OCI-LY3 (cell line): ENCODE measurements around the gene AMBRA1.

ENCODE experiments used
- H2AFZ ChIP-seq: fragments of 200-600, 300-600 bp; shearing (Covaris generic); 2 replicates; pipeline ENCODE4 v1.6.0; 2014; ENCODE audit warnings: antibody characterized with exemption, low read depth, low read length
- H3K27ac ChIP-seq: fragments of 200-600, 300-600 bp; sonication (generic); 2 replicates; pipeline ENCODE4 v1.5.1; 2014; ENCODE audit warnings: mild to moderate bottlenecking, low read length, moderate library complexity, mixed read lengths
- H3K27me3 ChIP-seq: fragments of 200-600, 300-600 bp; sonication (generic); 2 replicates; pipeline ENCODE4 v1.6.1; 2014; ENCODE audit warnings: low read depth, low read length, mixed read lengths
- H3K36me3 ChIP-seq: fragments of 200-600, 300-600 bp; sonication (generic); replicated peaks from 2 replicates; pipeline ENCODE3; 2014; ENCODE audit warnings: low read depth, low read length, mixed read lengths
- H3K4me1 ChIP-seq: fragments of 300-600, 200-600 bp; sonication (generic); 2 replicates; pipeline ENCODE4 v1.6.1; 2014; ENCODE audit warnings: low read length, mixed read lengths
- H3K4me2 ChIP-seq: fragments of 200-600, 300-600 bp; sonication (generic); 2 replicates; pipeline ENCODE4 v1.6.1; 2014; ENCODE audit warnings: low read length, mixed read lengths
- H3K4me3 ChIP-seq: fragments of 300-600, 200-600 bp; sonication (generic); 2 replicates; pipeline ENCODE4 v1.5.1; 2014; ENCODE audit warnings: antibody characterized with exemption, mild to moderate bottlenecking, low read length, moderate library complexity
- H3K79me2 ChIP-seq: fragments of 300-600, 200-600 bp; shearing (Covaris generic); 2 replicates; pipeline ENCODE4 v1.6.1; 2014; ENCODE audit warnings: mild to moderate bottlenecking, low read length, mixed read lengths
- H3K9ac ChIP-seq: fragments of 300-600, 200-600 bp; shearing (Covaris generic); 2 replicates; pipeline ENCODE4 v1.6.0; 2014; ENCODE audit warnings: mild to moderate bottlenecking, low read length, moderate library complexity
- H3K9me3 ChIP-seq: fragments of 200-600, 300-600 bp; shearing (Covaris generic); 2 replicates; pipeline ENCODE4 v1.6.1; 2014; ENCODE audit warnings: low read length, mixed read lengths; ENCODE audit not compliant: insufficient read depth
- H4K20me1 ChIP-seq: fragments of 200-600, 300-600 bp; sonication (generic); 2 replicates; pipeline ENCODE4 v1.6.1; 2016; ENCODE audit warnings: low read length, mixed read lengths; ENCODE audit not compliant: insufficient read depth
- EZH2phosphoT487 ChIP-seq: fragments of 200-600 bp; shearing (Covaris generic); IDR thresholded peaks from 2 replicates; pipeline ENCODE4 v1.6.1; 2018; ENCODE audit warnings: antibody characterized with exemption, mixed run types, low read depth
- TF ChIP-seq, protein P1 (sequence below): fragments of 200-600, 300-600 bp; sonication (generic); IDR thresholded peaks from 2 replicates; pipeline ENCODE4 v1.5.1; 2014; ENCODE audit warnings: antibody characterized with exemption, low read length, low read depth

The AMBRA1 gene

DNA sequence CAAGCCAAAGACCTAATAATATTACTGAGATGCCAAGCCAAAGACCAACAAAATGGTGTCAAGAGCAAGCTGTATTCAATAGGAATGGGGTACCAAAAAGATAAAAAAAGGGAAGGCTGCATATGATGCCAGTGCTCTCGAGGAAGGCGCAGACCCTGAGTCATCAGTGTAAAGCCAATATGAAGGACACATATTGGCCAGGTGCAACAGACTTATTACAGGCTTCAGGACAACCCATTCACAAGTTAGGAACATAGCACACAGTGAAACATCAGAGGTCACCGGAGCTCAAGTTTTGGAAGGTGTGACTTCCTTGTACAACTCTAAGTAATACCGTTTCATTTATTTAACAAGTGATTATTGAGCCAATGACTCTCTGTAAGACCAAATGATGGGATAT, 58.1 kb downstream of the AMBRA1 start:
- Histone ChIP-seq H3K4me1 (no peaks in the 10 kb centered on the region), H3K9ac (no peak overlapping the region), H3K27me3 (no peaks in the 10 kb centered on the region), H4K20me1 (peaks cover 34% of the 10 kb centered on the region), H3K4me2 (no peak overlapping the region), H3K9me3 (no peaks in the 10 kb centered on the region), H3K36me3 (no peaks in the 10 kb centered on the region), H2AFZ (no peak overlapping the region), H3K79me2 (peaks cover 53% of the 10 kb centered on the region), H3K4me3 (no peak overlapping the region), H3K27ac (no peak overlapping the region)
- no peak for TF ChIP-seq EZH2phosphoT487
- TF ChIP-seq, protein P1, sequence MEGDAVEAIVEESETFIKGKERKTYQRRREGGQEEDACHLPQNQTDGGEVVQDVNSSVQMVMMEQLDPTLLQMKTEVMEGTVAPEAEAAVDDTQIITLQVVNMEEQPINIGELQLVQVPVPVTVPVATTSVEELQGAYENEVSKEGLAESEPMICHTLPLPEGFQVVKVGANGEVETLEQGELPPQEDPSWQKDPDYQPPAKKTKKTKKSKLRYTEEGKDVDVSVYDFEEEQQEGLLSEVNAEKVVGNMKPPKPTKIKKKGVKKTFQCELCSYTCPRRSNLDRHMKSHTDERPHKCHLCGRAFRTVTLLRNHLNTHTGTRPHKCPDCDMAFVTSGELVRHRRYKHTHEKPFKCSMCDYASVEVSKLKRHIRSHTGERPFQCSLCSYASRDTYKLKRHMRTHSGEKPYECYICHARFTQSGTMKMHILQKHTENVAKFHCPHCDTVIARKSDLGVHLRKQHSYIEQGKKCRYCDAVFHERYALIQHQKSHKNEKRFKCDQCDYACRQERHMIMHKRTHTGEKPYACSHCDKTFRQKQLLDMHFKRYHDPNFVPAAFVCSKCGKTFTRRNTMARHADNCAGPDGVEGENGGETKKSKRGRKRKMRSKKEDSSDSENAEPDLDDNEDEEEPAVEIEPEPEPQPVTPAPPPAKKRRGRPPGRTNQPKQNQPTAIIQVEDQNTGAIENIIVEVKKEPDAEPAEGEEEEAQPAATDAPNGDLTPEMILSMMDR = no peak

DNA sequence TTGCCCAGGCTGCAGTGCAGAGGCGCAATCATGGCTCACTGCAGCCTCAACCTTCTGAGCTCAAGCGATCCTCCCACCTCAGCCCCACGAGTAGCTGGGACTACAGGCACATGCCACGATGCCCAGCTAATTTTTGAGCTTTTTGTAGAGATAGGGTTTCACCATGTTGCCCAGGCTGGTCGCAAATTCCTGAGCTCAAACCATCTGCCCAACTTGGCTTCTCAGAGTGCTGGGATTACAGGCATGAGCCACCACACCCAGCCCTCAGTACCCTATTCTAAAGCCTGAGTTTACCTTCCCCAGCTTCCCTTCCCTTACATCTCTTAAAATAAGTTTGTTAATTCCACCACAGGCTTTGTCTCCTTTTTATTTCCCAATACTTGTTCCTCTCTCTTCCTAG, 59.1 kb downstream of the AMBRA1 start:
- peaks cover 61% of the 10 kb centered on the region for H3K79me2 ChIP-seq

DNA sequence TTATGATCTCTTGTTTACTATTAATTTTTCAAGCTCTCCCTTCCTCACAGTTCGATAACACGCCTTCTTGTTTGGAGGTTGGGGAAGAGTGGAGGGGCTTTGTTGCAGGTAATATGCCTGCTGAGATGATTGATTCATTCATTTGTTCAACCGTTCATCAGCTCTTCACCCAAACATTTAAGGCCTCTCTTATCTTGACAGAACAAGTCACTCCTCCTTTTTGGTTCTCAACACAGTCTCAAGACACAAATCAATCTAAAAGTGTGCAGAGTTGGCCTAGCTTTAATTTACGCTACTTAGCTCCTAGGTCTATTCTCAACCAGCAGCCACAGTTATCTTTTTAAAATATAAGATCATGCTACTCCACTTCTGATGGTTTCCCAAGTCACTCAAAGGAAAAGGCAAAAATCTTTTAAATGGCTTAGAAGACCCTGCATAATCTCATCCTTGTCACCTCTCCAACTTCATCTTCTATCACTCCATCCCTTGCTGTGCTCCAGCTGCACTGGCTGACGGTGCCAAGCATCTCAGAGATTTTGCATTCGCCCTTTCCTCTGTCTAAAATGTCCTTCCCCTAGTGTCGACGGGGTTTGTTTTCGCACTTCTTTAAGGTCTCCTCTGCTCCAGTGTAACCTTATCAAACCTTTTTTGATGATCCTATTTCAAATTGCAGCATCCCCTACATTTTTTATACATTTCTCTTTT, 60.3 kb downstream of the AMBRA1 start:
- Histone ChIP-seq H3K27ac (no peak overlapping the region), H3K9me3 (no peaks in the 10 kb centered on the region), H3K27me3 (no peaks in the 10 kb centered on the region), H3K9ac (no peak overlapping the region), H3K36me3 (no peaks in the 10 kb centered on the region), H2AFZ (no peak overlapping the region), H4K20me1 (peaks cover 50% of the 10 kb centered on the region), H3K79me2 (peaks cover 72% of the 10 kb centered on the region), H3K4me3 (no peak overlapping the region), H3K4me2 (no peak overlapping the region), H3K4me1 (peaks cover 6% of the 10 kb centered on the region)
- TF ChIP-seq, protein P1 = no peak
- no peak for TF ChIP-seq EZH2phosphoT487

More for the DNA sequence above, 59.1 kb downstream of the AMBRA1 start:
- no peak overlapping the region for H3K27ac ChIP-seq
- H4K20me1 ChIP-seq = peaks cover 40% of the 10 kb centered on the region
- H3K4me3 ChIP-seq = no peak overlapping the region
- H2AFZ ChIP-seq = no peak overlapping the region
- no peaks in the 10 kb centered on the region for H3K27me3 ChIP-seq
- no peaks in the 10 kb centered on the region for H3K9me3 ChIP-seq
- no peak overlapping the region for H3K4me2 ChIP-seq
- no peak for TF ChIP-seq EZH2phosphoT487
- TF ChIP-seq, protein P1 = no peak
- no peaks in the 10 kb centered on the region for H3K36me3 ChIP-seq
- H3K4me1 ChIP-seq = no peaks in the 10 kb centered on the region
- H3K9ac ChIP-seq = no peak overlapping the region

DNA sequence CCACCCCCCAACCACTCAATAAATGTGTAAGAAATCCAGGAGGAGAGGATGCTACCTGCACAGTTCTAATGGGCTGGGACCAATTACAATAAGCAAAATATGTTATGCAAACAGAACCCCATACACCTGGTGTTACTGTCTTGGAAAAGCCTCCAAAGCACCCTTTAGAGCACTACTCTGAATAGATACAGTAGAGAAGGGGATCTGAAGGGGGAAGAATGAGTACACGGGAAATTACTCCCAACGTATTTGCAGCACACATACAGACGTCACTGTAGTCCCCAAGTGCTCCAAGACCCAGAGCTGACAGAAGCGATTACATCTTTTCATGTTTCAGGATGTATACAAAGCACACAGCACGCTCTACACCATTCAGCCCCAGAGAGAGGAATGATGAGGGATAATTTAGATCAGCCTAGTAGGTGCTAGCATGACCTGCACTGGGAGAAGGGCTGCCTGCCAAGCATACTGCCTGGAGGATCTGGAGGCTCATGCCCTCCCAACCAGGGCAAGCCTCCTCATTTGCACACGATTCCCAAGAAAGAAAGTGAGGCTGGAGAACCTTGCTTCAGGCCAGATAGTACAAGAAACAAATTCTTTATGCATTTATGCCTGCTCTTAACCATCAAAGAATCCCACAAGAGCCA, 63.8 kb downstream of the AMBRA1 start:
- no peak overlapping the region for H3K9ac ChIP-seq
- no peak overlapping the region for H3K4me3 ChIP-seq
- peaks cover 72% of the 10 kb centered on the region for H3K79me2 ChIP-seq
- no peak overlapping the region for H2AFZ ChIP-seq
- H3K4me1 ChIP-seq = peaks cover 6% of the 10 kb centered on the region
- TF ChIP-seq, protein P1 = no peak
- no peak for TF ChIP-seq EZH2phosphoT487
- no peaks in the 10 kb centered on the region for H3K9me3 ChIP-seq
- H3K36me3 ChIP-seq = peaks cover 7% of the 10 kb centered on the region
- H4K20me1 ChIP-seq = peaks cover 29% of the 10 kb centered on the region
- no peaks in the 10 kb centered on the region for H3K27me3 ChIP-seq
- H3K27ac ChIP-seq = no peak overlapping the region
- no peak overlapping the region for H3K4me2 ChIP-seq
